HG03066 (cell line): Measurements from ENCODE around the gene RTBDN.
"Not testable (repeated sequence)": the region's sequence is repeated elsewhere in the genome, so short reads cannot be mapped to it uniquely, and the experiment has no call there.

Source experiments
- ATAC-seq: cut with Tn5 transposase; IDR thresholded peaks from one replicate; pipeline ENCODE4 v1.9.1; 2021; ENCODE audit warnings: low read depth; ENCODE audit not compliant: unreplicated experiment

RTBDN gene

GRCh38 chr19:12828494-12828893 is 5.9 kb downstream of the RTBDN start:
- ATAC-seq, result no peak

GRCh38 chr19:12825254-12826131 is 8.9 kb downstream of the RTBDN start:
- ATAC-seq, result no peak

DNA sequence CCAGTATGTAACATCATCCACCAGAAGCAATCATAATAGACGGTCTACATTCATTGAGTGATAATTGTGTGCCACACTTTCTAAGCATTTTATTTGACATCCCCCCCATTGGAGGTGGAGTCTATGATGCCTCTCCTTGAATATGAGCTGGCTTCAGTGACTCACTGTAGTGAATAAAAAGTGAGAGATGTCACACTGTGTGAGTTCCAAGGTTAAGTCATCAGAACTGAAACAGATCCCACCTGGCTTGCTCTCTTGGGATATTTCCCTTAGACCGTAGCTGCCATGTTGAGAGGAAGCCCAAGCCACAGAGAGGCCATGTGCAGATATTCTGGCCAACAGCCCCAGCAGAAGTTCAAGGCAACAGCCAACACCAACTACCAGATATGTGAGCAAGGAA is 12.6 kb downstream of the RTBDN start:
- no peak for ATAC-seq

- ATAC-seq, result not testable (repeated sequence)
Measured at GRCh38 chr19:12817810-12818209, 16.6 kb downstream of the RTBDN start.

- ATAC-seq, result not testable (repeated sequence)
Measured at GRCh38 chr19:12817188-12817587, 17.2 kb downstream of the RTBDN start.

DNA sequence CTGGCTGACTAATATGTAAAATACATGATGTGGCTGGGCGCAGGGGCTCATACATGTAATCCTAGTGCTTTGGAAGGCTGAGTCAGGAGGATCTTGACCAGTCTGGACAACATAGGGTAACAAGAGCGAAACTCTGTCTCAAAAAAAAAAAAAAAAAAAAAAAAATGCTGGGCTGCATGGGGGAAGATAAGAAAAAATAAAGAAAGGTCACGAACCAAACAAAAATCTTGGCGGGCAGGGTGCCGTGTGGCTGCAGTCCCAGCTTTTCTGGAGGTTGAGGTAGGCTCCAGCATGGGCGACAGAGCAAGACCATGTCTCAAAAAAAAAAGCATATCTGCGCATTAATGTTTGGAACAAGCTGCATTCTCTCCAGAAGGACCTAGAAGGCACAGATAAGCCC is 19.3 kb downstream of the RTBDN start:
- no peak for ATAC-seq

DNA sequence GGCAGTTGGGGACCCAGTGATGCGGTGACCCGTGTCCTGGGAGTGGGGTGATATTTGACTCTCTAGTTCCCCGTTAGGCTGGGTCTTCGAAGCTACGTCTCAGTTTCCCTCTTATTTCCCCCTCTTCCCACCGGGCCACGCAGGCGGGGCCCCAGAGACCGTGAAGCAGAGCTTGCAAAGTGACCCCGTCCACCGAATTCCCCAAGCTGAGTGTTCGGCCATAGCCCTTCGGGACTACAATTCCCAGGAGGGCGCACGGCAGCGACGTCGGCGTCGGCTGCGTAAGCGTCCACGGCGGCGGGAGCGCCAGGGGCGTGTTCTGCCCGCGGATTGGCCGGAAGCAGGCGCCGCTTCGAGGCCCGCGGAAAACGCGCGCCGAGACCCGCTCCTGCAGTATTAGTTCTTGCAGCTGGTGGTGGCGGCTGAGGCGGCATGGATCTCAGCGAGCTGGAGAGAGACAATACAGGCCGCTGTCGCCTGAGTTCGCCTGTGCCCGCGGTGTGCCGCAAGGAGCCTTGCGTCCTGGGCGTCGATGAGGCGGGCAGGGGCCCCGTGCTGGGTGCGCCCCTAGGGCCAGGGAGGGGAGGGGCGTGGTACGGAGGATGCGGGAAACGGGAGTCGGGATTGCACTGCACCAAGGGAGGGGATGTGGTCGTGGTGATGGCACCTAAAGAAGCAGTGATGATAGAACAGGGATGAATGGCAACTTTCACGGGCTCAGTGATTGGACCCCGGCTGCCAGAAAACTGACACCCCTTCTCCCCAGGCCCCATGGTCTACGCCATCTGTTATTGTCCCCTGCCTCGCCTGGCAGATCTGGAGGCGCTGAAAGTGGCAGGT is 27.9 kb downstream of the RTBDN start, which contains the start of gene RNASEH2A:
RNASEH2A (plus strand) TSS at position 343 of the 840 bp plus-strand sequence; CDS start at position 433, 90 bp downstream.
- peak; percentile 67 for ATAC-seq

DNA sequence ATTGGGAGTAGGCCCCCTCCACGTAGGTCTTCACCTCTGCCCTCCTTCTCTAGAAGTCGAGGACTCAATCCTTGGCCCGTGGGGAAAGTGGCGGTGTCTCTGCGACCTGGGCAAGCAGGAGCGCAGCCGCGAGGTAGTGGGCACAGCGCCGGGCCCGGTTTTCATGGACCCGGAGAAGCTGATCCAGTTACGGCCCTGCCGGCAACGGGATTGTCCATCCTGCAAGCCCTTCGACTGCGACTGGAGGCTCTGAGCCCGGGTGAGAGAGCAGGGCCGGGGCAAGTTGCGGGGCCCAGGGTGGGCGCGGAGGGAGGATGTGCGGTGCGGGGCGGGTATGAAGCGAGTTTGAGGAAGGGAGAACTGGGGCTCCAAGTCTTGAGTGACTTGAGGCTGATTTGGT is 30.3 kb downstream of the RTBDN start:
- ATAC-seq, result no peak

GRCh38 chr19:12802267-12803106 is 31.9 kb downstream of the RTBDN start:
- ATAC-seq, result no peak

DNA sequence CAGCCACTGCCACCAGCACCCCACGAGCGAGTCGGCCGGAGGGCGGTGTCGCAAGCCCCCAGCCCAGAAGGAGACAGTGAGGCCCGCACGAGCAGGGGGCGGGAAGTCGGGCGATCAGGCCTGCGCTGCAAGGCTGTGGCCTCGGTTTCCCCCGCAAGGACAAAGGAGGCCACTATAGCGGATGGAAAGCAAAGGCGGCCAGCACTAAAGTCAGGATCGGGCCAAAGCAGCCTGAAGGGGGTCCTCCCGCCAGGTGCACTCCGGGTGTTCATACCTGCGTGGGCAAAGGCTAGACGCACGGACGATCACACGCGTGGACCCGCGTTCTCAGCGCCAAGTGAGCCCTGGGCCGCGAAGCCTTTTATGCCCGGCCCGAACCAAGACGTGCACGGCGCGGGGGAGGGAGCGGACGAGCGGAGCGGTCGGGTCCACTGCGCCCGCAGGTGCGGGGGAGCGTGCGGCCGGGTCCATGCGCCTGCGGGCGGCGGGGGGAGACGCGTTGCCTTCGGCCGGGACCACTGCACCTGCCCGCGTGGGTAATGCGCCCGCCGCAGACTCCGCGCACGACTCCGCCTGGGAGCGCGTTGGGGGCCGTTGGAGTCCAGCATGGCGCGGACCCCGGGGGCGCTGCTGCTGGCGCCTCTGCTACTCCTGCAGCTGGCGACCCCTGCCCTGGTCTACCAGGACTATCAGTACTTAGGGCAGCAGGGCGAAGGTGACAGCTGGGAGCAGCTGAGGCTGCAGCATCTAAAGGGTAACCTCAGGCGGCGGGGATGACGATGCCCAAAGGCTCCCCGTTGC is 32.7 kb downstream of the RTBDN start, which contains the start of the genes PRDX2 and THSD8:
PRDX2 (minus strand) TSS at position 335 of the 801 bp plus-strand sequence. CDS start 539 bp downstream, outside the sequence.
THSD8 (plus strand) TSS at position 604 of the 801 bp plus-strand sequence; CDS start at position 607, 3 bp downstream.
- ATAC-seq, result no peak

GRCh38 chr19:12800923-12801465 is 33.4 kb downstream of the RTBDN start:
- ATAC-seq, result no peak

DNA sequence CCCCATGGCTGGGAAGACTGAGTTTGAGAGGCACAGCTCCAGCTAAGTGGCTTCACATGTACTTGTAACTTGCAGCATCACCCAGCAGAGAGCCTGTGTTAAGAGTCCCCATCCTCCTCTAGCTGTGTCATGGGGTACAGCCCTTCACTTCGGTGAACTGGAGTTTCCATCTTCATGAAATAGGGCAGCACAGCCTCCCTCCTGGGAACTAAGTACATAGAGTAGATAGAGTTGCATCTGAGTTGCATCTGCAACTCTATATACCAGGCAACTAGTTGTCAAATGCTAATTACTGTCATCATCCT is 34.0 kb downstream of the RTBDN start:
- no peak for ATAC-seq

DNA sequence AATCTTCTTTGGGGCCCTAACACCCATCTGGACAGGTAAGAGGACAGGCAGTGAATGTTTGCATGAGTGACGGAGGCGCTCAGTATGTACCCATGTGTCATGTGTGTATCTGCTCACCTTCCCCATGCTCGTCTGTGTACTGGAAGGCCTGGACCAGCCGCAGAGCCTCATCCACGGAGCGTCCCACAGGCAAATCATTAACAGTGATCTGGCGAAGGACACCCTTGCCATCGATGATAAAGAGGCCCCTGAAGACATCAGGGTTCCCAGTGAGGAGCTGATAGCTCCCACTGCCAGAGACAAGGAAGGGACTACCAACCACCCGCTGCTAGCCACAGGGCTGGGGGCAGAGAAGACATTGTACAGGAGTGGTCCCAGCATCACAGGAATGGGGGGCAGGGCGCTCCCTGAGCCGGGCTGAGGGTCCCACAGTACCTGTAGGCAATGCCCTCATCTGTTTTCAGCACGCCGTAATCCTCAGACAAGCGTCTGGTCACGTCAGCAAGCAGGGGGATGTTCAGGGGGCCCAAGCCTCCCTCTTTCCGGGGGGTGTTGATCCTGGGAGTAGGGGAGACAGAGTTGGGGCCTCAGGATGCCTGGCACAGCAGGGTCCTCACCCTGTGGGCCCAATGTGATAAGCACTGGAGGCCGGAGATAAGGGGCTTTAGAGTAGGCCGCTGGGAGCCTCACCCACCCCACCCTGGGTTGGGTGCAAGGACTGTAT is 34.5 kb downstream of the RTBDN start:
- ATAC-seq, result no peak

DNA sequence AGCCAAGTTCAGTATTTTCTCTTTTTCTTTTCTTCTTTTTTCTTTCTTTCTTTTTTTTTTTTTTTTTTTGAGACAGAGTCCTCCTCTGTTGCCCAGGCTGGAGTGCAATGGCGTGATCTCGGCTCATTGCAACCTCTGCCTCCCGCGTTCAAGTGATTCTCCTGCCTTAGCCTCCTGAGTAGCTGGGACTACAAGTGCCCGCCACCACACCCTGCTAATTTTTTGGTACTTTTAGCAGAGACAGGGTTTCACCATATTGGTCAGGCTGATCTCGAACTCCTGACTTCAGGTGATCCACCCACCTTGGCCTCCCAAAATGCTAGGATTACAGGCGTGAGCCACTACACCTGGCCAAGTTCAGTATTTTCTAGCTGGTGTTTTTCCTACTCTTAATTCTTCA is 36.8 kb downstream of the RTBDN start:
- ATAC-seq, result not testable (repeated sequence)

DNA sequence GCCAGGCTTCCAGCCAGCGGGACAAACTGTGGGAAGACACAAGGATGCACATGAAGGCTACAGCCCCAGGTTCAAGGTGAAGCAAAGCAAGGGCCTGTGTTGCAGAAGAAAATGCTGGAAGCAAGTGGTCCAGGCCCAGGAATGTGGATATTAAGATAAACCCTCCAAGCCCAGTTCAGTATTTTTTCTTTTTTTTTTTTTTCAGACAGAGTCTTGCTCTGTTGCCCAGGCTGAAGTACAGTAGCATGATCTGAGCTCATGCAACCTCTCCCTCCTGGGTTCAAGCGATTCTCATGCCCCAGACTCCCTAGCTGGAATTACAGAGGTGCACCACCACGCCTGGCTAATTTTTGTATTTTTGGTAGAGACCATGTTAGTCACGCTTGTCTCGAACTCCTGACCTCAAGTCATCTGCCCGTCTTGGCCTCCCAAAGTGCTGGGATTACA is 37.2 kb downstream of the RTBDN start:
- no peak for ATAC-seq

GRCh38 chr19:12796146-12797071 is 38.0 kb downstream of the RTBDN start:
- no peak for ATAC-seq

DNA sequence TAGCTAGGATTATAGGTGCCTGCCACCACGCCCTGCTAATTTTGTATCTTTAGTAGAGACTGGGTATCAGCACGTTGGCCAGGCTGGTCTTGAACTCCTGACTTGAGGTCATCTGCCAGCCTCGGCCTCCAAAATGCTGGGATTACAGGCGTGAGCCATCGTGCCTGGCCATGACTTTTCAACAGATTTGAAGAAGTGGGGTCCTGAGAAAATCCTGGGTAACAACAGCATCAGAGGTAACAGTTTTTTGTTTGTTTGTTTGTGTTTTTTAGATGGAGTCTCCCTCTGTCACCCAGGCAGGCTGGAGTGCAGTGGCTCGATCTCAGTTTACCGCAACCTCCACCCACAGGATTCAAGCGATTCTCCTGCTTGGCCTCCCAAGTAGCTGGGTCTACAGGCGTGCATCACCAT is 39.4 kb downstream of the RTBDN start:
- ATAC-seq, result no peak
